GM12874 (cell line): ENCODE results near the gene CFAP299.

Experiments used
- TF ChIP-seq, protein P1 (sequence below): IDR thresholded peaks from 2 replicates; pipeline ENCODE4 v1.5.1; 2011; ENCODE audit warnings: low read depth, mild to moderate bottlenecking, control low read depth, low read length, moderate library complexity; ENCODE audit not compliant: insufficient read depth

CFAP299 gene

GRCh38 chr4:80334568-80334967 lies 962 bp upstream of the CFAP299 start:
- TF ChIP-seq, protein P1, sequence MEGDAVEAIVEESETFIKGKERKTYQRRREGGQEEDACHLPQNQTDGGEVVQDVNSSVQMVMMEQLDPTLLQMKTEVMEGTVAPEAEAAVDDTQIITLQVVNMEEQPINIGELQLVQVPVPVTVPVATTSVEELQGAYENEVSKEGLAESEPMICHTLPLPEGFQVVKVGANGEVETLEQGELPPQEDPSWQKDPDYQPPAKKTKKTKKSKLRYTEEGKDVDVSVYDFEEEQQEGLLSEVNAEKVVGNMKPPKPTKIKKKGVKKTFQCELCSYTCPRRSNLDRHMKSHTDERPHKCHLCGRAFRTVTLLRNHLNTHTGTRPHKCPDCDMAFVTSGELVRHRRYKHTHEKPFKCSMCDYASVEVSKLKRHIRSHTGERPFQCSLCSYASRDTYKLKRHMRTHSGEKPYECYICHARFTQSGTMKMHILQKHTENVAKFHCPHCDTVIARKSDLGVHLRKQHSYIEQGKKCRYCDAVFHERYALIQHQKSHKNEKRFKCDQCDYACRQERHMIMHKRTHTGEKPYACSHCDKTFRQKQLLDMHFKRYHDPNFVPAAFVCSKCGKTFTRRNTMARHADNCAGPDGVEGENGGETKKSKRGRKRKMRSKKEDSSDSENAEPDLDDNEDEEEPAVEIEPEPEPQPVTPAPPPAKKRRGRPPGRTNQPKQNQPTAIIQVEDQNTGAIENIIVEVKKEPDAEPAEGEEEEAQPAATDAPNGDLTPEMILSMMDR = no peak

DNA sequence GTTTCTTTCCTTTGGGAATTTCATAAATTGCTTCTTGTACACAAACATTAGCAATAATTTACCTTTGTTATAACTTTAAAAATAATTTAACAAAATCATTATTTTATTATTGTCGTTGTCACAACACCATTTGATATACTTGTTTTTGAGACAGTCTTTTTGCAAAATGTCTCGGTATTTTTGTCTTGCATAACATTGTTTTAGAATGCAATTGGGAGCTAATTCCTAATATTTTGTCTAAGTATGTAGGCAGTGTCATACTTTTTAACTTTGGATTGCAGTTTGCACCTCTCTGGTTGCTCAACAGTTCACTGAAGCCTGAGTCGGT lies 340 bp upstream of the CFAP299 start:
- TF ChIP-seq, protein P1 = no peak

DNA sequence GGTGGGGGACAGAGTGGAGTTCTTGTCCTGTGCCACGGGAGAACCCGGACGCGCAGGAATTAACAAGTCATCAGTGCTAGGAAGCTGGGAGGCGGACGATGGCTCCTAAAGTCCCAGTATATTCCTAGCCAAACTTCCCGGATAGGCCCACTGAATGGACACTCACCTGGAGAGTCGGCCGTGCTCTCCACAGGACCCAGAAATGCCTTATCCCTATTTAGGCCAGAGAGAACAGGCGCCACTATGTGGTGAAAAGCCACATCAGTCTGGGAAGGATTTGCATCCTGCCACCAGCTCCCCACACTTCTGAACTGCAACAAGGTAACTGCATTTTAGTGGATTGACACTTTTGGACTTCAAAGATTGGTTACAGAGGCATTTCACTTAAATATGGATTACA lies 1.1 kb downstream of the CFAP299 start:
- TF ChIP-seq, protein P1 = 0 out of 2 replicates have a peak, but pooled peaks have one; percentile 11

DNA sequence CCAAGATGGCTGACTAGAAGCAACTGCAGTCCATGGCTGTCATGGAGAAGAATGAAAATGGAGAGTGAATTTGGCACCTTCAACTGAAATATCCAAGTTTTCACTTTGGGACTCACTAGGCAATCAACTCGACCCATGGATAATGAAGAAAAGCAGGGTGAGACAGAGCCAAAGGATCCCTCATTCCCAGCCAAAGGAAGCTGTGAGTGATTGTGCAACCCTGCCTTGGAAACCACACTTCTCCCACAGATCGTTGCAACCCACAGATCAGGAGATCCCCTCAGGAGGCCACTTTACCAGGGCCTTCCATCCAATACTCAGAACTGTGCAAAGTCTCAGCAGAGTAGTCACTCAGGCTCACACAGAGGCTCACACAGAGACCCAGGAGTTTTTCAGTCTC lies 4.5 kb downstream of the CFAP299 start:
- TF ChIP-seq, protein P1 = no peak

- TF ChIP-seq, protein P1 = no peak
Measured at GRCh38 chr4:80343887-80344286, 8.4 kb downstream of the CFAP299 start.

DNA sequence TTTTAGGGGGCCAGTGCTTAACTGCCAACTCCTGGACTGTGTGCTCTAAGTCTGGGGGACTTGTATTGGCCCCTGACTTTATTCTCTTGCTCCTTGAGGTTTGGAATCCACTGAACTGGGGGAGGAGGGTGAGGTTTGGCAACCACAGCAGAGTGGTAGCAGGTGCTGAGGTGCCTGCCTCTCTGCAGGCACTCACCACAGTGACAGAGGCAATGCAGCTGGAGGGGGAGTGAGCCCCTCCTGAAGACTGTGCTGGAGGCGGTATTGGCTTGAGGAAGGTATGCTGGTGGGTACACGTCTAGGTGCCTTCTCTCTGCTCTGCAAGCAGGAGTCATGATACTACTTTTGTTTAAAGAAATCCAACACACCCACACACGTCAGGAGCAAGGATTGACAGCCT lies 24.6 kb downstream of the CFAP299 start:
- TF ChIP-seq, protein P1 = no peak

DNA sequence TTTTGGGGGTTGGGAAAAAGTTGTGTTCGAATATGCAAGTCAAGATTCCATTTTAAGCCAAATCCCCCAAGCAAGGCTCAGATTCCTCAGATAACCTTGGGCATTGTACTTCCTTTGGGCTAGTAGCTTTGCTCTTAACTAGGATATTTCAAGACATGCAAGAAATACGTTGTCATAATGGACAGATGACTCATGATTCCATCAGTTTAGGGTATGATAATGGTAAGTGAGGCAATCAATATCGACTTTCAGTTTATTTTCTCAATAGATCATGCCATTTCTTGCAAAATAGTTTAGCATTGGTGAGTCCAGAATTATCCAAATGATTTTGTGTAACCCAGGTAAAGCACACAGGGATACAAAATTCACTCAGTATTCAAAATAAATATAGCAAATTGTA lies 25.4 kb downstream of the CFAP299 start:
- TF ChIP-seq, protein P1 = no peak
